GM13977 (cell line): ENCODE data around the gene USP25.

Experiments
- DNase-seq: peaks from one replicate; pipeline ENCODE4 v3.0.0; 2012; ENCODE audit warnings: low spot score
- CTCF ChIP-seq: IDR thresholded peaks from 2 replicates; pipeline ENCODE4 v1.5.1; 2012; ENCODE audit warnings: mild to moderate bottlenecking, control low read depth; ENCODE audit not compliant: insufficient read depth; ENCODE audit errors: extremely low read depth, missing control alignments
- in situ Hi-C: fragments of 300-500 bp; cut with MboI; formaldehyde crosslinking; loops from one replicate; pipeline ENCODE4 v1.12.0; 2022; ENCODE audit warnings: low sequenced_read_pairs, low pct_unique_long_range_greater_than_20kb, mixed read lengths, inconsistent platforms; ENCODE audit not compliant: unreplicated experiment

Gene USP25

GRCh38 chr21:15748586-15748985 is 18.8 kb downstream of the USP25 start:
- no peak for DNase-seq
- in situ Hi-C loops, result no loop called here

DNA sequence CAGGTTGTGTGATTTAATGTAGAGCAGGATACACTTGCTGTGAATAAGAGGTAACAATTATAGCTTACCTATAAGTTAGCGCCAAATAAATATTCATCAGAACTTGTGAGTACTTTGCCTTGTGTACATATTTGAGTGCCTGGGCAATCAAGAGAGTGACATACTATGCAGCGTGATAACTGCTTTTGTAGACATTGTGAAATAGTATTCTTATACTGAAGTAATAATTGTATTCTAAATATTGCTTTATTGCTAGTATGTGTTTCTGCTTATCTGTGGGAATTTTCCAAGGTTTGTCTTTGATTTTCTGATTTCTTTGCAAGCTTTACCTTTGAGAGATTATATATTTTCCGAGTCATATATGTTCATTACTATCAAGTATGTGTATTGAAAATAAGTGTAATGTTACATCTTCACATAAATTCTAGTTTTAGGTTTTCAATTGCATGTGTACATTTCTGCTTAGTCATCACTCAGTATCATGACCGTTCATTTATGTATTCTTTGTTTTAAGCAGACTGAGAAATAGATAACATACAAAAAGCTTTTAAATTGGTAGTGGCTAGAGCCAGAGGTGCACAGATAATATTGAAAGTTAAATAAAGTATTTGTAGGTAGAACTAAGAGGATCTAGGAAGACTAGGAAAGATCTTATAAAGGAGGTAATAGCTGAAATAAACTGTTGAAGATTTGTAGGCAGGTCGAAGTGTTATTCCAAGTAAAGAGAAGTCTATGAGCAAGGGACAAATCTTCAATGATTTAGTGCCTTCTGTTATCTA is 19.5 kb downstream of the USP25 start:
- in situ Hi-C loops, result no loop called here
- DNase-seq, result no peak
- no peak for TF ChIP-seq CTCF

More at GRCh38 chr21:15748586-15748985, 18.8 kb downstream of the USP25 start:
- no peak for TF ChIP-seq CTCF

DNA sequence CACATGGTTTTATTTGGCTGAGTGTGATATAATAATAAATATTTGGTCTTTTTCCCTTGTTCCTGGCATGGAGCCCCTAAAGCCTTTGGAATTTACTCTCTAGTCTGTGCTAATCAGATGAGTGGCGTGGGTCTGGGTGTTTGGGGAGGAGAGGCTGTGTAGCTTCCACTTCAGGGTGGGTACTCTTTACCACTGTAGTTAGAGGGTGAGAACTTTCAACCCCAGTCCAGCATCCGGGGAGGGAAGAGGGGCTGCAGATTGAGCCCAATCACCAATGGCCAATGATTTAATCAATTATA is 20.0 kb downstream of the USP25 start:
- TF ChIP-seq CTCF, result no peak
- in situ Hi-C loops, result no loop called here
- DNase-seq, result no peak

GRCh38 chr21:15751037-15751436 is 21.3 kb downstream of the USP25 start:
- no peak for DNase-seq
- no peak for TF ChIP-seq CTCF
- in situ Hi-C loops, result no loop called here

DNA sequence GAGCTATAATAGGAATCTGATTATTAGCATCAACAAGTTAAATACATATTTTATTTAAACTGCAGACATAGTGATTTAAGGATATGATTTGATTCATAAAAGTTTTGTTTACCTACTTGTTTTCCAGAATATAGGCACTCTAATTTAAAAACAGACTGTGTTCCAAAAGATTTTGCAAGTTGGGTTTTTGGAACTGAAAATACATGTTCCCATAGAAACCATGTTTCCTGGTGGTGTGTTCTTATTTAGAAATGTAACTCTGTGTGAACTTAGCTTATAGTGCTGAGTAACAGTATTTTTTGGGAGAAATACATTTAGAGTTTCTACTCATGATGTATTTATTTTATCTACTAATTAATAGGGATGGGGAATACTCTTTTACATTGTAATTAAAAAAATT is 21.8 kb downstream of the USP25 start:
- TF ChIP-seq CTCF, result no peak
- no peak for DNase-seq
- in situ Hi-C loops, result no loop called here

- in situ Hi-C loops, result no loop called here
- DNase-seq, result no peak
Measured at GRCh38 chr21:15752763-15753407, 23.1 kb downstream of the USP25 start.

More at GRCh38 chr21:15752763-15753407, 23.1 kb downstream of the USP25 start:
- no peak for TF ChIP-seq CTCF
